Measurements from ENCODE around the gene AFF3.
"Not testable (repeated sequence)": the region's sequence is repeated elsewhere in the genome, so short reads cannot be mapped to it uniquely, and the experiment has no call there.

AFF3 gene

DNA sequence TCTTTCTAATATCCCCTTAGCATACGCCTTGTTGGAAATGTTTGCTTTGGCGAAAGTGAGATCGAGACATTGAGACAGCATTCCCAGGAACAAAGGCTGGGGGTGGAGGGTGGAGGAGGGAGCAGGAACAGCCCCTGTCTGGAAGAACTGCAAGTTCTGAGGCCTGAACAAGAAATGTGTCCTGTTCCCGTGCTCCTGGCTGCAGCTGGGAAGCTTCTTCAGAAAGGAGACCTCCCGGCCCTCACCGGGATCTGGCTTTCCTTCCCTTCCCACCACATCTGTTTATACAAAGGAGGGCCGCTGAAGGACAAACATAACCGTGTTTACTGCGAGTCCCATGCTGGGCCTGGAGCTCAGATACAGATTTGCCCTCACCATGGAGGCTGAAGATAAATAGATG is 35.9 kb downstream of the AFF3 start:
- DNase-seq: no peak

DNA sequence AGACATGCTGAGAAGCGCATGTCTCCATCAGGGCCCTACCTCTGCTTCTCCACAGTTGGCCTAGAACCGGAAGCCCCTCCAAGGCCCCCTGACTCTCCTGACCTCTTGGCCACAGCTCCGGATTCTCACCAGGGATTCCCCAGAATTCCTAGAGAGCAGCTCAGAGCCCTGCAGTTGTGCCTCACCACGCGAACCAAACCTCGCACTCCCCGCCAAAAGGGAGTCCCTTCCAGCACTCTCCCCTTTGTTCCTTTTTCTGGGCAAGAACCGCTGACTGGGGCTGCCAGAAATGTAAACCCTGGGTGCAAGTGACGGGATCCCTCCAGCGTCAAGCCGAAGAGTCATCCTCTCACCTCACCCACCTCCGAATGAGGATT is 36.7 kb downstream of the AFF3 start:
- no peak for DNase-seq

- DNase-seq: no peak
Measured at GRCh38 chr2:100104718-100105677, 37.4 kb downstream of the AFF3 start.

- DNase-seq: not testable (repeated sequence)
Measured at GRCh38 chr2:100104265-100104664, 38.1 kb downstream of the AFF3 start.

- not testable (repeated sequence) for DNase-seq
Measured at GRCh38 chr2:100103527-100104252, 38.7 kb downstream of the AFF3 start.

- DNase-seq: not testable (repeated sequence)
Measured at GRCh38 chr2:100102466-100103180, 39.8 kb downstream of the AFF3 start.

- DNase-seq: not testable (repeated sequence)
Measured at GRCh38 chr2:100098855-100099254, 43.5 kb downstream of the AFF3 start.

- not testable (repeated sequence) for DNase-seq
Measured at GRCh38 chr2:100097611-100098294, 44.6 kb downstream of the AFF3 start.

- not testable (repeated sequence) for DNase-seq
Measured at GRCh38 chr2:100095845-100096244, 46.5 kb downstream of the AFF3 start.

GRCh38 chr2:100091807-100092206 is 50.6 kb downstream of the AFF3 start:
- DNase-seq: not testable (repeated sequence)

GRCh38 chr2:100085744-100086143 is 56.6 kb downstream of the AFF3 start:
- DNase-seq: not testable (repeated sequence)

DNA sequence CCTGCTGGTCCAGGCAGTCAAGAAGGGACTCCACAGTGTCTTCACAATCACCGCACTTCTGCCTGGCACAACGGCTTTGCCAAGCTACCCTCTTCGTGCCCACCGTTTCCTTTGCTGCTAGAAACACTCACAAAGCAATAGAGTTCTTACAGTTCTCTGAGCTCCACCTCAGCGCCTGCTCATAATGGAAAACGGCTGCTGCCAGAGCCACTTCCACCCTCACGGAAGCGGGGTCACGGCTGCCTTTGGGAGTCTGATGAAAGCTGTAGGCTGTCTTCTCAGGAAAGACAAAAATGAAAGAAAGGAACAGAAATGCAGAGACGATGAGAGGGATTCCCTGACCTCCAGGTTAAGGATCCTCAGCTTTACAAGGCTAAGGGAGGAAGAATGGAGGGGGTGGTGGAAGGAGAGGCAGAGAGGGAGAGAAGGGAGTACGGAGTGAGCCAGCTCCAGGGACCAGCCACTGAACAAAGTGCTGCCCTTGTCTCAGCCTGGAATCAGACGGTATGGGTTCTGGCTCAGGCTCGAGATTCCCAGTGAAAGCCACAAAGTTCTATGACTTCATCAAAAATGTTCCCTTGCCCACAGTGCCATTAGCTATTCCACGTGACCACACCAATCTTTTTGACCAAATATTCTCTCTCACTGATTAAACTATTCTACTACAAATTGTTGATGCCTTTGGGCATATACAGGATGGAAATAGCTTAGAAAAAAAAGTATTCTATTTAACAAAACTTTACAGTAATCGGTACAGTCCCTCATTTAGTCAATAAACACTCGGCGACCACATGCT is 58.8 kb downstream of the AFF3 start:
- DNase-seq: not testable (repeated sequence)

DNA sequence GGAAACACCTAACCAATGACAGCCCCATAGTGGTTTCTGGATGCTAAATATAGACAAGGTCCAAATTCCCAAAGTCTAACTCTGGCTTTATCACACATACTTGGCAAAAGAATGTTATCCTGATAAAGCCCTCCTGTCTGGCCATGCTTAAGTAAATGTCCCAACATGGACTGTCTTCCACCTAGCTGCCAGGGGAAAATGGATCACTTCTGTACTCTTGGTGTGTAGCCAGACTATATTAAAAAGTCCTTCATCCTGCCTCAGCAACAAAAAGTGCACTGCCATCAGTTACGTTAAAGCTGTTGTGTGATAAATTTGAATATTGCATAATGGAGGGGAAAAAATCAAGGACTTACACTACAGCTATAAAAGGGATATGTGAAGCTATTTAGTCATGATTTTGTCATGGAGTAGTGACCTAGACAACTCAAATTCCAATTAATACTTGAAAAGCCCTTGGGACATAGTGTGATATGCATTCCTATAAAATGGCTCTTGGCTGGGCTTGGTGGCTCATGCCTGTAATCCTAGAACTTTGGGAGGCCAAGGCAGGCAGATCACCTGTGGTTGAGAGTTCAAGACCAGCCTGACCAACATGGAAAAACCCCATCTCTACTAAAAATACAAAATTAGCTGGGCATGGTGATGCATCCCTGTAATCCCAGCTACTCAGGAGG is 60.0 kb downstream of the AFF3 start:
- not testable (repeated sequence) for DNase-seq

DNA sequence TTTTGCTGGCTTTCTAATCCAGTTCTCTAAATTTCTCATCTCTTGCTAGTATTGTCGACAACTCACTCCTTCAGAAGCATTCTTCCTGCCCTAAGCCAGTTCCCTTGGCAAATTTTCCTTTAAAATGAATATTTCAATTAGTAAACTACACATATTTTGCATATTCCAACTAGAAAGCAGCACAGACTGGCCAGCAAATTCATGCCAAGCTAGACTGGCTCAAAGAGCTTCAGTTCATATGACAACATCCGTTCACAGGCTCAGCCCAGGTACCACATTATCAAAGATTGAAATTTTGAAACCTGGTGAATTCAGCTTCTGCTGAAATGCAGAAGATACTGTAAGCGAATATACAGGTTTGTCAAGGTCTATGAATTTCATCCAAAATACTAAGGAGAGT is 64.5 kb downstream of the AFF3 start:
- DNase-seq: no peak

DNA sequence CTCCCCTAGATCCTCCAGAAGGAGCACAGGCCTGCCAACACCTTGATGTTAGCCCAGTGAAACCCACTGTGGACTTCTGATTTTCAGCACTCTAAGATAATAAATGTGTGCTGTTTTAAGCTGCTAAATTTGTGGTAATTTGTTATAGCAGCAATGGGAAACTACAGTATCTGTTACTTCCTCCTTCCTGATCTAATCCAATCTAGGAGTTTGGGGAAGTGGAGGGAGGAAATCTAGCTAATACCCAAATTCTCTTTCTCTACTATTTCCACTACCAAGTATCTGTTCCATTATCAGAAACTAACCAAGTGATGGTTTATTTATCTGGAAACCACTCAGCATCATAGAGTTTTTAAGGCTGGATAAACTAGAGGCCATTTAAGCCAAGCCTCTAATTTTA is 64.9 kb downstream of the AFF3 start:
- DNase-seq: no peak

DNA sequence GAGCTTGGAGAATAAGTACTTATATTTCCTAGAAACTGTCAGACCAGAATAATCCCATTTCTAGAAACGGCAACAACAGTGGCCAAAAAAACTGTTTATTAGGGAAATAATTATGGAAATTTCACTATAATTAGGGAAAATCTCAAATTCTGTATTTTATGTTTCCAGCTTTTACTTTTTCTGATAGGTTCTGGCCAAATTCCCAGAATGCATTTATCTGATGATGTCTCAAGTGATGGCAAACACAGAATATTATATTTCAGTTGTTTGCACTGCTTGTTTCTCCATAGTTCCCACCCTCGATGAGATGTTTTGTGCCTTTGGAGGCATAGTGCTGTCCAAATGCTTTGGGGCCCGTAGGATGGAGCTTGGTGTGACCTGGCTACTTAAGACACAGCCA is 66.9 kb downstream of the AFF3 start:
- DNase-seq: no peak

DNA sequence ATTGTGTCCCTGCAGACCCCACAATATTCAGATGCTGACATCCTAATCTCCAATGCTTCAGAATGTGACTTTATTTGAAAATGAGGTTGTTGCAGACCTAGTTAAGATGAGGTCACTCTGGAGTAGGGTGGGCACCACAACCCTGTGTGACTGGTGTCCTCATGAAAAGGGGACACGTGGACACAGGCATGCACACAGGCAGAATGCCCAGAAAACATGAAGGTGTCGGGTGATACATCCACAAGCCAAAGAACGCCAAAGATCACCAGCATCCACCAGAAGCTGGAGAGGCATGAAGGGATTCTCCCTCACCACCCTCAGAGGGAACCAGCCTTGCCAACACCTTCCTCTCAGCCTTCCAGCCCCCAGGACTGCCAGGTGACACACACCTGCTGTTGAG is 69.3 kb downstream of the AFF3 start:
- no peak for DNase-seq

GRCh38 chr2:100072503-100072902 is 69.9 kb downstream of the AFF3 start:
- DNase-seq: no peak

DNA sequence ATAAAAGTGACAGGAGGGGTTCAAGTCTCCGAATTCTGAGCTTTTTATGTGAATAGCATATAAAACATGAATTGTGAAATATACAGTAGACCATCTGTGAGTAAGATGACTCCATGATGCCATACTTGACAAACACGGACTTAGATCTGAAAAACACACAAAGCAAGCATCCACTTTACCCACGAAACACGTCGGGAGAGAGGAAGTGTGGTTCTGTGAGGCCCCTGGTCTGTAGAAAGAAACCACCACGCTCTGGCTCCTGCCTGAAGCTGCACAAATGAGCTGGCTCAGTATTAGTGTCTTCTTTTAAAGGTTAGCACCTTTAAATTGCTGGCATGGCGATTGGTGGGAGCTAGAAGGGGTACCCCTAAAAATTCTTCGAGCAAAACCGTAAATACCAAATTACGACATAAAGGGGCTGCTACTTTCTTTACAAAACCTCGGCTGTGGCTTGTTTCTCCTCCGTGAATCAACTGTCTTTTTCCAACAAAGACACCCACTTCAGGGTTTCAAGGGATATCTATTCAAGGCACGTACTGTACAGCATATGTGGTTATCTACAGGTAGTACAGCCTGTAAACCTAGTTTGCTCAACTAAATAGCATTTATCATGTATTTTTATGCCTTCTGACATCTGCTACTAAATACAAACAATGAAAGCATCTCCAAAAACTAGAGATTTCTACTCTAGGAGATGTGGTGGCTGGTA is 70.9 kb downstream of the AFF3 start:
- no peak for DNase-seq

DNA sequence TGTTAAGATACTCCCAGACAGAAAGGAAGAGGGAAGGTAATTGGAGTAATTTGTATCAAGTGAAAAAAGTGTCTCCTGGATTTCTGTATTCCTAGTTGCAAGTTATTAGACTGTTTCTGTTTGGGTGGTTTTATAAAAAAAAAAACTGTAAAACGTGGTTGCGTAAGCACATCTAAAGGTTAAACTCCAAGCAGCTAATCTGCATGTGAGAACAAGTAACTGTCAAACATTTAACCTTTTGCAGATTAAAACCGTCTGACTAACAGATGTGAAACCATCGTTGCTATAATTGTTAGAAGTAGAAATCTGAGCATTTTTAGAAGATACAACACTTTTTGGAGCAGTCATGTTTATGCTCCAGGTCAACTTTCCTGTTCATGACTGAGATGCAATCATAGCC is 72.3 kb downstream of the AFF3 start:
- DNase-seq: no peak

DNA sequence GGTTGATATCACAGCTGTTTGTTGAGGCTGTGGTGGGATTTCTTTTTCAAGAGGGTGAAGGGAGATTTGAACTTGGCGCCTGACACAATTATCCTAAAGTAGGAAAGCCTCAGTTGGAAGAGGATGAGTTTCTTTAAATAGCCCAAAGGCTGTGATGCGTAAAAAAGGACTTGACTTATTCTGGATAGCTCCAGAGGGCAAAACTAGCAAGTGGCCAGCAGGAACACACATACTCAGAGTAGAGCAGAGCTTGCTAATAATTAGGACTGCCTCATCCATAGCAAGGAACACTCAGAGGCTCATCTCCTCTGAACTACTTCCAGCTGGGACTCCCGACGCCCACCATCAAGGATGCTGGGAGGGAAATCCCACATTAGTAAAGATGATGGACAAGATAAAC is 74.0 kb downstream of the AFF3 start:
- no peak for DNase-seq

All from amniotic stem cell (primary cell).